PC-3 (cell line): ENCODE results near the gene STK39. TPM values are rescaled to one million over a fixed set of nuclear protein-coding genes. Genes with fewer than 3 reads are reported as not detected.

ENCODE experiments used
- ATAC-seq: fragments of 200-7000 bp; cut with Tn5 transposase; 2 replicates; pipeline ENCODE4 v1.9.1; 2020; ENCODE audit warnings: mild to moderate bottlenecking, moderate library complexity
- BruUV-seq: library from RNA; stranded (reverse); fragments of 400-500 nt; replicated peaks from 2 replicates; lab custom pipeline; 2021; lab: Mats Ljungman, UMichigan
- CTCF ChIA-PET: fragments of 300-600 bp; sonication (Branson Sonifier 250); formaldehyde crosslinking; loops from one replicate; lab custom pipeline; 2022; ENCODE audit warnings: antibody characterized with exemption; lab: Charles Lee
- POLR2A ChIA-PET: fragments of 300-600 bp; sonication (Branson Sonifier 250); formaldehyde crosslinking; loops from one replicate; lab custom pipeline; 2022; ENCODE audit warnings: antibody characterized with exemption; ENCODE audit not compliant: unreplicated experiment; lab: Charles Lee
- DNase-seq: peaks from one replicate; pipeline ENCODE4 v3.0.0-alpha.2; 2015
- H2AFZ ChIP-seq: fragments of 300-600 bp; sonication (generic); 2 replicates; pipeline ENCODE4 v1.6.0; 2016; ENCODE audit warnings: antibody characterized with exemption, low read length
- H3F3A ChIP-seq: fragments of 300-600 bp; sonication (generic); one replicate; pipeline ENCODE4 v1.6.0; 2017; ENCODE audit warnings: antibody characterized with exemption, low read length, control low read depth, mild to moderate bottlenecking; ENCODE audit not compliant: unreplicated experiment
- H3K27ac ChIP-seq: fragments of 300-600 bp; sonication (generic); 2 replicates; pipeline ENCODE4 v1.5.1; 2016; ENCODE audit warnings: mild to moderate bottlenecking, low read length
- H3K27me3 ChIP-seq: fragments of 300-600 bp; sonication (generic); 2 replicates; pipeline ENCODE4 v1.6.1; 2016; ENCODE audit warnings: low read length, mixed read lengths
- H3K36me3 ChIP-seq: fragments of 300-600 bp; sonication (generic); 2 replicates; pipeline ENCODE4 v1.6.1; 2016; ENCODE audit warnings: low read depth, mixed run types, low read length, mixed read lengths
- H3K4me1 ChIP-seq: fragments of 300-600 bp; sonication (generic); 2 replicates; pipeline ENCODE4 v1.5.1; 2016; ENCODE audit warnings: low read length; ENCODE audit not compliant: insufficient read depth
- H3K4me2 ChIP-seq: fragments of 300-600 bp; sonication (generic); 2 replicates; pipeline ENCODE4 v1.6.0; 2016; ENCODE audit warnings: low read length
- H3K4me3 ChIP-seq: fragments of 300-600 bp; sonication (generic); 2 replicates; pipeline ENCODE4 v1.5.1; 2016; ENCODE audit warnings: mild to moderate bottlenecking, low read length, mixed read lengths
- H3K79me2 ChIP-seq: fragments of 300-600 bp; sonication (generic); 2 replicates; pipeline ENCODE4 v1.6.1; 2017; ENCODE audit warnings: low read length, mixed read lengths
- H3K9ac ChIP-seq: fragments of 300-600 bp; sonication (generic); 2 replicates; pipeline ENCODE4 v1.6.0; 2016; ENCODE audit warnings: mild to moderate bottlenecking, low read length
- H3K9me2 ChIP-seq: fragments of 300-600 bp; sonication (generic); replicated peaks from 2 replicates; pipeline ENCODE4 v1.6.1; 2016; ENCODE audit warnings: mixed run types, low read length, mixed read lengths
- H3K9me3 ChIP-seq: fragments of 300-600 bp; sonication (generic); 2 replicates; pipeline ENCODE4 v1.6.1; 2016; ENCODE audit warnings: low read length, mixed read lengths
- H4K20me1 ChIP-seq: fragments of 300-600 bp; sonication (generic); 2 replicates; pipeline ENCODE4 v1.6.1; 2016; ENCODE audit warnings: low read length, mixed read lengths
- CTCF ChIP-seq: fragments of 300-600 bp; sonication (generic); conservative IDR thresholded peaks from 2 replicates; pipeline ENCODE4 v1.5.1; 2017; ENCODE audit warnings: antibody characterized with exemption, low read depth, mild to moderate bottlenecking, low read length
- EZH2 ChIP-seq: fragments of 300-600 bp; sonication (generic); IDR thresholded peaks from one replicate; pipeline ENCODE4 v1.6.1; 2017; ENCODE audit warnings: antibody characterized with exemption, mild to moderate bottlenecking, low read length; ENCODE audit not compliant: unreplicated experiment
- EZH2phosphoT487 ChIP-seq: fragments of 300-600 bp; sonication (generic); IDR thresholded peaks from 2 replicates; pipeline ENCODE4 v1.6.1; 2018; ENCODE audit warnings: mild to moderate bottlenecking, antibody characterized with exemption, low read length, borderline replicate concordance
- intact Hi-C: fragments of 100-400 bp; cut with micrococcal nuclease; formaldehyde crosslinking; loops from 2 replicates; pipeline ENCODE4 v1.9.0; 2023
- total RNA-seq: library from RNA; depleted of rRNA; stranded (reverse); fragments of >200 nt; gene quantifications from 2 replicates; pipeline ENCODE4 v1.2.3, GENCODE V29; 2014

Gene STK39
- total RNA-seq, 1 experiment from 2014 or later, result 17.9 TPM

GRCh38 chr2:168015274-168015953, 232.0 kb downstream of the STK39 start:
- Histone ChIP-seq H4K20me1 (no peaks in the 10 kb centered on the region), H3K27me3 (no peaks in the 10 kb centered on the region), H3K36me3 (0 out of 2 replicates have a peak, but pooled peaks cover 3% of the 10 kb centered on the region), H2AFZ (no peak overlapping the region), H3K4me1 (no peaks in the 10 kb centered on the region), H3K4me3 (no peak overlapping the region), H3K4me2 (no peak overlapping the region), H3F3A (no peaks in the 10 kb centered on the region), H3K79me2 (no peaks in the 10 kb centered on the region), H3K27ac (no peak overlapping the region), H3K9me2 (no peaks in the 10 kb centered on the region), H3K9ac (no peak overlapping the region), H3K9me3 (no peaks in the 10 kb centered on the region)
- DNase-seq (no peak), ATAC-seq (no peak)
- ChIA-PET CTCF (no interaction called here), POLR2A (no interaction called here)
- TF ChIP-seq EZH2 (no peak), EZH2phosphoT487 (no peak), CTCF (no peak)
- BruUV-seq, result no TSS peak
- intact Hi-C loops, result no loop called here

GRCh38 chr2:168009900-168010299, 237.5 kb downstream of the STK39 start:
- TF ChIP-seq CTCF (no peak), EZH2 (no peak), EZH2phosphoT487 (no peak)
- no peak overlapping the region for H3K4me2 ChIP-seq
- H3K4me1 ChIP-seq, result no peaks in the 10 kb centered on the region
- no peak overlapping the region for H3K27ac ChIP-seq
- H3F3A ChIP-seq, result no peaks in the 10 kb centered on the region
- H2AFZ ChIP-seq, result no peak overlapping the region
- intact Hi-C loops, result no loop called here
- H3K4me3 ChIP-seq, result no peak overlapping the region
- no TSS peak for BruUV-seq
- ATAC-seq (no peak), DNase-seq (no peak)
- H3K9ac ChIP-seq, result no peak overlapping the region
- no peaks in the 10 kb centered on the region for H3K27me3 ChIP-seq
- H3K9me3 ChIP-seq, result no peaks in the 10 kb centered on the region
- POLR2A ChIA-PET, result no interaction called here
- peaks cover 8% of the 10 kb centered on the region for H3K36me3 ChIP-seq
- no peaks in the 10 kb centered on the region for H3K9me2 ChIP-seq
- no peaks in the 10 kb centered on the region for H4K20me1 ChIP-seq
- CTCF ChIA-PET, result no interaction called here
- H3K79me2 ChIP-seq, result no peaks in the 10 kb centered on the region

- Histone ChIP-seq H3K79me2 (no peaks in the 10 kb centered on the region), H3K4me1 (no peaks in the 10 kb centered on the region), H3K4me2 (no peak overlapping the region), H3K4me3 (no peak overlapping the region), H3K9me2 (no peaks in the 10 kb centered on the region), H3K36me3 (peaks cover 8% of the 10 kb centered on the region), H3K27ac (no peak overlapping the region), H3F3A (no peaks in the 10 kb centered on the region), H4K20me1 (no peaks in the 10 kb centered on the region), H3K9ac (no peak overlapping the region), H3K9me3 (no peaks in the 10 kb centered on the region), H2AFZ (no peak overlapping the region), H3K27me3 (no peaks in the 10 kb centered on the region)
- ATAC-seq (no peak), DNase-seq (no peak)
- TF ChIP-seq EZH2, result no peak
- no TSS peak for BruUV-seq
- POLR2A ChIA-PET, result no interaction called here
- intact Hi-C loops, result no loop called here
- CTCF ChIA-PET, result no interaction called here
These were observed 238.7 kb downstream of the STK39 start for GRCh38 chr2:168008646-168009195.
